NK-92 treated with Interleukin-12 subunit alpha and Interleukin-12 subunit beta, amount 100 ng/mL, for 24 hours (cell line): Measurements from ENCODE around the gene AIG1.

Experiments used
- DNase-seq: peaks from one replicate; lab custom pipeline; 2025; lab: John Stamatoyannopoulos, UW

AIG1 gene

GRCh38 chr6:143097224-143097795 lies 36.6 kb downstream of the AIG1 start:
- DNase-seq = no peak

- DNase-seq = no peak
Observed at GRCh38 chr6:143098054-143098671, 37.5 kb downstream of the AIG1 start.

- no peak for DNase-seq
Observed at GRCh38 chr6:143099647-143100046, 39.0 kb downstream of the AIG1 start.

- no peak for DNase-seq
Observed at GRCh38 chr6:143100429-143100828, 39.7 kb downstream of the AIG1 start.

- DNase-seq = no peak
Observed at GRCh38 chr6:143103916-143104315, 43.2 kb downstream of the AIG1 start.

- DNase-seq = no peak
Observed at GRCh38 chr6:143107440-143107839, 46.8 kb downstream of the AIG1 start.

DNA sequence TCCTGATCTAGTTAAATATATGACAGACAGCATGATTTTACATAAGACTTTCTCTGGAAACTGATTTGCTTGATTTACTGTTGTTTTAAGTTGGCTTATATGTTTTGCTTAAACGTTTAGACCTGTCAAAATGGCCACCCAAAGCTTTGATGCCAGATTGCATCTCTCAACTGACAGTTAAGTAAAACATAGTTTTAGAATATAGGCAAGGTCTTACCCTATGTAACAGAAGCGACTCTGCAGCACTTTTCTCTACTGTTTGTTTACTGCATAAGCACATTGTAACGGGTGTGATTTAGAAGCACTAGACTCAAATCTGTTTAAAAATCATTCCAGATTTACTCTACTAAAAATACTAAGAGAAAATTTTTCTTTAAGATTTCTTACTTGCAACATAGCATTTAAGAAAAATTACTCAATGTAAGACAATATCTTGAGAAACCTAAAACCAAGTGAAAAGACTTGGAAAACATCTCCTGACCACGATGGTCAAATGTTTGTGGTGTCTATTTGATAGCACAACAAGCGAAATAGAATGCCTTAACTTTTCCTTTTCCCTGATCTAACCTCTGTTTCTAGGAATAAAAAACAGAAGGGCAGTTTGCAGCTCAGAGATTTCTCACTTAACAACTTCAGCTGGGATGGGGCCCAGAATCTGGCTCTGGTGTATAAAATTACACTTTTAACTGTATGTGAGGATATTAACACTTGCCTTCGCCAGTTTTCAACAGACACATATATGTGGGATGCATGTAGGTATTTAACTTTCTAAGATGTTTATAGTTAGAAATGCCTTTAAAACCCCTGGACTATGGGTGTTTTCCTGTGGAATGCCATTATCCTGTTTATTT lies 47.4 kb downstream of the AIG1 start:
- DNase-seq = no peak

- DNase-seq = no peak
Observed at GRCh38 chr6:143109196-143109595, 48.5 kb downstream of the AIG1 start.

DNA sequence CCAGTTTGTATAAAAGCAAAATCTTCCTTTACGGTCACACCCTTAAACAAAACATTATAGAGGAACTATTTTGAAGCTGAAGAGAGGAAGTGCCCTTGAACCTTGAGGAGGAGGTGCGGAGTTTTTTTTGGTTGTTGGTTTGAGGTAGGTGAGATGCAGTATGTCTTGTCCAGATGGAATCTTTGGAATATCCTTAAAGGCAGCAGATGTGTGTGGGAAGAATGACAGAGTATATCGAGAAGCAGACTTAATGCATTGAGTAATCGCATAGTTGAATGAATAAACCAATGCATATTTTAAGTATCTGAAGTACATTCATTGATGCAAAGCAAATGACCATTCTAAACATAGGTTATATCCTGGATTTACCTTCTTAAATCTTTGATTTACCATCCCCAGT lies 49.9 kb downstream of the AIG1 start:
- DNase-seq = no peak

DNA sequence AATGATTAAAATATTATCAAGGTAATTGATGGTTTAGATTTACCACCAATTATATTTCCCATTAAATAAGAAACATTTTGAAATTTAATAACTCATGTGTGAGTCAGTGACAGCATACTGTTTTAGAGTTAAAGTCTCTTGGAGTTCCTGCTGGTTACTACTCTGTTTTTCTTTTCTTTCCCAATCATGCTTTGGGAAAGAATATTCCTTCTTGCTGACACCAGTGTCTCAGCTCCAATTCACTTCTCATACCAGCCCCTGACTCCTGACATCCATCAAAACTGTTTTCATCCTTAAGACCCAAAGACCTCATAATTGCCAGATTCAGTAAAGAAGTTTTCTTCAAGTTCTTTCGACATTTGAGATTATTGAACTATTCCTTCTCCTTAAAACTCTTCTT lies 50.3 kb downstream of the AIG1 start:
- DNase-seq = no peak

DNA sequence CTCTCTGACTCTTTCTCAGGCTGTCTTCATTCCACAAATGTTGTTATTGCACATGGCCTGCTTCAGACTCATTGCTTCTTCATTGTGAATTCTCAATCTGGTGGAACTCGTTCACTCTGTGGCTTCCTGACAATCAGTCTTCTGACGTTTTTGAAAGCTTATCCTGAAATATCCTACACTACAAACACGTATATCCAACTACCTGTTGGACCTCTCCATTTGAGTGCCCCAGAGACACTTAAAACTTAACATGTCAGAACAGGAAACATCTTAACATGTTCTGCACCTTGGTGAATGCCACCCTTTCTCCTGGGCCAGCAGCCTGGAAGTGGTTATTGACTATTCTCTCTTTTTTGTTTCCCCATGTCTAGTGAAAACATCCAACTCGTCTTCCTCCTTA lies 50.8 kb downstream of the AIG1 start:
- DNase-seq = no peak

DNA sequence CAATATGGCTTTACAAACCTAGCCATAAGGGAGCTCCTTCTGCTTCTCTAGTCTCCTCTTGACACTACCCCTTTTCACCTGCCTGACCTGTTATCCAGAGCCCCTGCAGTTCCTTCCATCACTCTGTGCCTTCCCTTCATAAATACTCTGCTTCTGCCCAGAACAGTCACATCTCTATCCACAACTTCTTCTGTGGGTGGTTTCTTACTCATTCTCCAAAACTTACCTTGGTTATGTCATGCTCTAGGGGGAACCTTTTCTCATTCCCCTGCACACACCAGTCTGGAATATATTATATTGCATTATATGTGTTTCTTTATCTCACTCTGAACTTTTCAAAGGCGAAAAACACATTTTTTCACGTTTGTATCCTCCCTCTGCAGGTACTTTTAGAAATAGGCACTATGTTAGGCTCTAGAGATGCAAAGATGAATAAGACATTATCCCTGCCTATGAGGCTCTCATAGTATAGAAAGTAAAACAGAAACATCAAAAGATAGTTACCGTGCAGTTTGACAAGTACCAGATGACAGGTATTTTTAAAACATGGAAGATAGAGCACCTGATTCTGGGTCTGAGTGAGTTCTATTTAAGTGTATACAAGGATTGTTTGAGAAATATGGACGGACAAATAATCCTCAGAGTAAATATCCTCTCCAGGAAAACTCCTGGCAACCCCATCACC lies 51.5 kb downstream of the AIG1 start:
- DNase-seq = no peak

GRCh38 chr6:143112837-143113236 lies 52.1 kb downstream of the AIG1 start:
- DNase-seq = no peak

- no peak for DNase-seq
Observed at GRCh38 chr6:143115728-143116127, 55.0 kb downstream of the AIG1 start.

- DNase-seq = no peak
Observed at GRCh38 chr6:143117108-143117507, 56.4 kb downstream of the AIG1 start.

DNA sequence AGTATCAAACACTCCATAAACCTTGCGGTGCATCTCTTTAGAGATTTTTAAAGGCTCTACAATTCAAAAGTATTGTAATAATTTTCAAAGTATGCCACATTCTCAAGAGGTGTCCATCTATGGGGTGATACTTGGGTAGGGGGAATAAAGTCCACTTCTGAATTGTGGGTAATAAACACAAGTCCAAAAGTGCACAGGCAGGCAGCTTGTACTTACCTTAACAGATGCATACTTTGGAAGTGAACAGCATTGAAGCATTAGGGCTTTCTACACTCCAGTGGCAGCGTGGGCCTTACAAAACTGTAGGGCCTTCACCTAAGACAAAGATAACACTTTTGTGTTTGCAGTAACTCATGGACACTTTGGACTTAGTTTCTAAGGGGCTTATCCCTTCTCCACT lies 58.6 kb downstream of the AIG1 start:
- DNase-seq = no peak

- DNase-seq = no peak
Observed at GRCh38 chr6:143123081-143123480, 62.4 kb downstream of the AIG1 start.

GRCh38 chr6:143123941-143124340 lies 63.3 kb downstream of the AIG1 start:
- DNase-seq = no peak

DNA sequence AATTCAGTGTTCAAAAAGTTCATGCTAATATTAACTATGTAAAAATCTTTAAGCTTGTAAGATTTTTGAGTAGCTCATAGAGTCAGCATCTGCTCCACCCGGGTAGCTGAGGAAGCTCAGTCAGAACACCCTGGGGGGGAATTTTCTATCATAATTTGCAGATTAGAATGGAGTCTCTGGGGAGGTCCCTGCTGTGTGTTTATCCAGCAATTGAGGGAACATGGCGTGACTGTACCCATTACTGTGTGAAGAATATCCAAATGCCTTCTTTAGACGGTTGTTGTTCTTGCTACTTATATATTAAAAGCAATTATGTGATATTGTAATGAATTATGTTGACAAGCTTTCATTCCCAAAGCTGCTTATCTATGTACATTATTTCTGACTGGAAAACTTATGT lies 64.8 kb downstream of the AIG1 start:
- no peak for DNase-seq

DNA sequence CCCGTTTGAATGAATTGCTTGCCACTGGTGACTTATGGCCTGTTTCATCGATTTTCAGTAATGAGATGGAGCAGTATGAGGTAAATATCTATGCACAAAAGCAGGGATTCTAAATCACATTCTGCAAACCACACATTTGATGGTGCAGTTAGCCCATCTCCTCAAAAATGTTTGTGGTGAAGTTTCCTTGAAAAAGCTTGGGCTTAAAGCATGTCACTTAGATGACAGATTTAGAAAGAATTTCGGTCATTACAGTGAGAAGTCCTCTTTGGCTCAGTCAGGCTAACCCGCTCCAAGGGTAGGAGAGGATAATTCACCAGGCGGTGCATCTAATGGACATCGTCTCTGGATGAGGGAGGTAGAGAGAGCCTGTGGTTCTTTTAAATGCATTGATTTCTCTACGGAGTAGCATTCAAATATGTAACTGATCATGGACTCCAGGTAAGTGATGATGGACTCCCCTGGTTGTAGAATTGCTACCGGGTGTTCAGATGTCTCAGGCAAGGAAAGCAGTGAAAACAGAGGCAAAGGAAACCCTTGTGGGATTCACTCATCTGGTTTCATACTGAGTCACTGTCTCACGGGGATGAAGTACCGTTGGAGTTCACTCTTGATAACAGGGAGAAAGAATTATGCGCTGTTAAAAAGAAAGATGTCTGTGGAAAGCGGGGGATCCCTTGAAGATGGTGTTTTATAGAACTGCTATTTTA lies 65.3 kb downstream of the AIG1 start:
- DNase-seq = no peak

- no peak for DNase-seq
Observed at GRCh38 chr6:143126574-143126941, 65.9 kb downstream of the AIG1 start.
